ENCODE data around the gene RECQL5.

Gene RECQL5

DNA sequence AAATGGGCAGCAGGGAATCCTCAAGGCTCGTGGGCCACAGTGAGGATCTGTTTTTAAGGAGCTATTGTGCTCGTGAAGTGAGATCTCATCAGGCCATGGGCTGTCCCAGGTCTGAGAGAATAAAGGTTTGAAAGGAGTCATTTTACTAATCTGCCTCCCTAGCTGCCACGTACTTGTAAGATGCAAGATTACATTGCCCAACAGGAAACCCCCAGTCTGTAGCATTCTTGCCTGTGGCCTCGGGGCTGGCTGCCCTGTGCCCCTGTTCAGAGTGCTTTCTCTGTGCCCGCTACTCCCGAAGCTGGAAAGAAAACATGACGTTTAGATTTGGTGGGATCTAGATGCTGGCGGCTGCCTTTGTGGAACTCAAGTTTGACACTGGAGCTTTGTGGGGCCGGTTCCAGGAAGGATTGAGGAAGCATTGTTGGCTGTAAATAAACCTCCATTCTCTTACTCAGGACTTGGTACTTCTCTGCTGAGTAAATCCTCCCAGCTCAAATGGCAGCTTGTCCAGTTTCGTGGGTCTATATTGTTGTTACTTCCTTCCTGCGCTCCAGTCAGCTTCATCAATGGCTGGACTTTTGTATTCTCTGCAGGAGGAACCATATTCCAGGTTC, 21.4 kb upstream of the RECQL5 start:
- DNase-seq (ENCODE audit: low read depth), result no peak

DNA sequence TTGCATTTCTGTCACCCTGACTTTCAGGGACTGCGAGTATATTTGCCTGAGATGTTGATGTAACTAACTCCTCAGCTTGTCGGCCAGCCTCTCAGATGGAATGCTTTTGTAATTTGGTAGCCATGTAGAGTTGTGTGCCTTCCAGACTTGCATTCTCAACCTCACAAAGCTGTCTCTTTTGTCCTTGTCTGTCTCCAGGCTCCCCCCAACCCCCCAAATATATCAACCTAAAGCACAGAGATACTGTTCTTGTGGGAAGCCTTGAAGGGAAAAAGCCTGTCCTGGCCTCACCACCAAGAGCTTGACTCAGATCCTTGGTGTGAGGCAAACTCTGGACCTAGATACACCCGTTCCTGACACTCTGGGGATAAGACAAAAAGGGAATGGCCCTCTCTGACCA, 18.5 kb upstream of the RECQL5 start:
- DNase-seq (ENCODE audit: low read depth), result no peak

GRCh38 chr17:75684924-75685323, 18.0 kb upstream of the RECQL5 start:
- no peak for DNase-seq (ENCODE audit: low read depth)

- DNase-seq (ENCODE audit: low read depth), result no peak
Measured at GRCh38 chr17:75684249-75684648, 17.3 kb upstream of the RECQL5 start.

GRCh38 chr17:75683583-75683982, 16.6 kb upstream of the RECQL5 start:
- no peak for DNase-seq (ENCODE audit: low read depth)

GRCh38 chr17:75681289-75681688, 14.3 kb upstream of the RECQL5 start:
- DNase-seq (ENCODE audit: low read depth), result no peak

GRCh38 chr17:75680431-75680830, 13.5 kb upstream of the RECQL5 start:
- no peak for DNase-seq (ENCODE audit: low read depth)

DNA sequence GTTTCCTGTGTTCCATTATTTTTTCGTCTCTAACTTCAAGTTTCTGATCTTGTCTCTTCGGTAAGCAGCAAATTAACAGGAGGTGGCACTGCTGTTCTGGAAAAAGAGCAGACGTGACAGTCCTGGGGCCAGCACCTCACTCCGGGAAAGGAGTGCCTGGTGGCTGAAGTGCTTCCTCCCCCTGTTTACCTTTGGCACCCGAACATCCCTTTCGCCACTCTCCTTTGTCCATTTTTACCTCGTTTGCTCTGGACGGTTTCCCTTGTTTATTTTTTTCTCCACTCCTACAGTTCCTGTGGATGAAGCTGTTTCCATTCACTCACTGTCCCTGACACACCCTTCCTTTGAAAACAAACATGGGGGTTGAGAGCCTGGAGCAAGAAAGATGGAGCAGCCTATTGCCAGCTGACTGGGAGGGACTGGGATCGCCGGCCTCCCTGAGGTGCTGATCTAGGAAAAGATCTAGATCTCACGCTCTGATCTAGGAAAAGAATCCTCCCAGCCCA, 12.8 kb upstream of the RECQL5 start:
- DNase-seq (ENCODE audit: low read depth), result no peak

DNA sequence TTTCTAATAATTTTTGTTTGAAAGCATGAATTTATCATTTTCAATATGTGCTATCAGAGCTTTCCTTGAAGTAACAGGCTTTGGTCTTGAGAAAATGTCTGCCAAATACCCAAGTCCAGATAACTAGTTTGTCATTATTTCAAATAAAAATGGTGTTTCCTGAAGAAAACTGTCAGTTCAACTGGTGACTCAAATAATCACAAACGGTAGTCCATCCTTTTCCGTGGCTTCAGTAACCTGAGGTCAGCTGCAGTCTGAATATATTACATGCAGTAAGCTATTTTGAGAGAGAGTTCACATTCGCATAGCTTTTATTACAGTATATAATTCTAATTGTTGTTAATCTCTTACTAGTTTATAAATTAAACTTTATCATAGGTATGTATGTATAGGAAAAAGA, 9.5 kb upstream of the RECQL5 start:
- no peak for DNase-seq (ENCODE audit: low read depth)

DNA sequence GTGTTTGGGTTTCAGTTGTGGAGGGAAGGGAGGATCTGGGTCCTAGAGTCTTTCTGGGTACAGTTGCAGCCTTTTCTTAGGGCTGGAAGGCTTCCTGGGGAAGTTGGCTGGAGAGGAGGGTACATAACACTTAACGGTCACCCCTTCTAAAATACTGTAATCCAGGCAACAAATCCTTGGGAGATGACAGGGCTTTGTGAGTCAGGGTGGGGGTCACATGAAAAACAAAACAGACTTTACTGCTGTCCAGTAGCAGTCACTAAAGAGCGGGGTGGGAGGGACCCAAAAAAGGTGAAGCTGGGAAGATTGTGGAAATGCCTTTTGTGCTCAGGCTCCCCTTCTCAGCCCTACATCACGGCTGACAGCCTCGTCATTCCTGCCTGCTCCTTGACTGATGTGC, 6.5 kb upstream of the RECQL5 start:
- no peak for DNase-seq (ENCODE audit: low read depth)

GRCh38 chr17:75672011-75672410, 5.1 kb upstream of the RECQL5 start:
- no peak for DNase-seq (ENCODE audit: low read depth)

GRCh38 chr17:75670868-75671267, 3.9 kb upstream of the RECQL5 start:
- DNase-seq (ENCODE audit: low read depth), result no peak

DNA sequence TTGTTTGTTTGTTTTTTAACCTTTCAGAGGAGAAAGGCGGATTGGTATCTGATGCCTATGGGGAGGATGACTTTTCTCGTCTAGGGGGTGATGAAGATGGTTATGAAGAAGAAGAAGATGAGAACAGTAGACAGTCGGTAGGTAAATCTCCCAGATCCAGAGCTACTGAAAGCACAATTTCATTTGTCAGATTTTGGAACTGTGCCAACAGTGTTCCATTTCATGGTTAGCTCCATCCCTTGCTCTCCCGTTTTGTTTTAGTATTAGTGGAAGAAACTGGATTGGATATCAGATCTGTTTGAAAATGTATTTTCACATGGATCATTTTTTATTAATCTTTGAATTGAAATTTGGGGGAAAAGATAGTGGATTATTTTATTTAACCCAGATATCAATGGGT, 1.5 kb upstream of the RECQL5 start:
- no peak for DNase-seq (ENCODE audit: low read depth)

GRCh38 chr17:75667825-75668224, 871 bp upstream of the RECQL5 start:
- no peak for DNase-seq (ENCODE audit: low read depth)

DNA sequence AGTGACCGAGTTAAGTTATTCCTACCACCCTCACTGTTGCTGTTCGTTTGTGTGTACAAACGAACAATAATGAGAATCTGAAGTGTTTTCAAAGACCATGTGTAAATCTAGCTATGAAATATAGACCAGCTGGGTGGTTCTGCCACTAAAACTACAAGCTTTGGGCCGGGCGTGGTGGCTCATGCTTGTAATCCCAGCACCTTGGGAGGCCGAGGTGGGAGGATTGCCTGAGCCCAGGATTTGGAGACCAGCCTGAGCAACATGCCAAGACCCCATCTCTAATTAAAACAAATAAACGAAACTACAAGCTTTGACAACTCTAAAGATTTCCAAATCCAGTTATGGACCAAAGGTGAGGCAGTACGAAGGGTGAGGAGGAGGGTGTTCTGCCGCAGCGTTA, 973 bp downstream of the RECQL5 start:
- no peak for DNase-seq (ENCODE audit: low read depth)

- DNase-seq (ENCODE audit: low read depth), result no peak
Measured at GRCh38 chr17:75664099-75664549, 2.8 kb downstream of the RECQL5 start.

GRCh38 chr17:75662511-75662910, 4.4 kb downstream of the RECQL5 start:
- DNase-seq (ENCODE audit: low read depth), result no peak

GRCh38 chr17:75661531-75661930, 5.4 kb downstream of the RECQL5 start:
- no peak for DNase-seq (ENCODE audit: low read depth)

DNA sequence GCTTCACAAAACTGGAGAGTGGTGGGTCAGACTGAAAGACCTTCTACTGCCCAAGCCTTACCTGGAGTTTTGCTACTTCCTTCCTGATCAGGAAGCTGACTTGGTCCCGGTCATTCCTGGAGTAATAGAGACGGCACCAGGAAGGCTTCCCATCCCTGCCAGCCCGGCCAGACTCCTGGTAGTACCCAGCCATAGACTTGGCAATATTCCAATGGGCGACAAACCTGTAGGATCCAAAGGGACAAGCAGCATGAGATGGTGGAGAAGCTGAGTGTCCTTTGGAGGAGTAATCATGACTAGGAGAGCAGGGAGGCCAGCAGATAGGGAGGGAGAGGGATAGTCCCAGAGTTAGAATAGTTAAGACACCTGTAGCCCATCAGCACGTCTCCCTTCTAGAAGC, 8.7 kb downstream of the RECQL5 start:
- DNase-seq (ENCODE audit: low read depth), result no peak

- no peak for DNase-seq (ENCODE audit: low read depth)
Measured at GRCh38 chr17:75654176-75654575, 12.8 kb downstream of the RECQL5 start.

GRCh38 chr17:75652934-75653549, 13.9 kb downstream of the RECQL5 start:
- no peak for DNase-seq (ENCODE audit: low read depth)

DNA sequence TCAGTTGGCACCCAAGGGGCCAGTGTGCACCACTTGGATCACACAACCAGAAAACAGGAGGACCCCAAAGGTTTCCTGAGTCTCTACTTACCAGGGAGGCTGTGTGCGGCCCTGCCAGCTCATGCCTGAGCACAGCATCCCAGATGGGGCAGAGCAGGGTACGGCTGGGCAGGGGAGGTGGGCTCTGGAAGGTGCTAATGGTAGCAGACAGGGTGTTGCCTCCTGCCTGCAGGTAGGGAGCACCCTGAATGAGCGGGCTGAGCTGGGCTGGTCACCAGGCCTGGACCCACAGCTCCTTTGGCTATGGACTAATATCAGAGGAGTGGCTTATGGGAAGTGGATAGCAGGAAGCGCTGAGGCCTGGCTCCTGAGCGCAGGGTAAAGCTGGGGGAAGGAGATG, 14.6 kb downstream of the RECQL5 start:
- DNase-seq (ENCODE audit: low read depth), result no peak

- no peak for DNase-seq (ENCODE audit: low read depth)
Measured at GRCh38 chr17:75650874-75651273, 16.1 kb downstream of the RECQL5 start.

DNA sequence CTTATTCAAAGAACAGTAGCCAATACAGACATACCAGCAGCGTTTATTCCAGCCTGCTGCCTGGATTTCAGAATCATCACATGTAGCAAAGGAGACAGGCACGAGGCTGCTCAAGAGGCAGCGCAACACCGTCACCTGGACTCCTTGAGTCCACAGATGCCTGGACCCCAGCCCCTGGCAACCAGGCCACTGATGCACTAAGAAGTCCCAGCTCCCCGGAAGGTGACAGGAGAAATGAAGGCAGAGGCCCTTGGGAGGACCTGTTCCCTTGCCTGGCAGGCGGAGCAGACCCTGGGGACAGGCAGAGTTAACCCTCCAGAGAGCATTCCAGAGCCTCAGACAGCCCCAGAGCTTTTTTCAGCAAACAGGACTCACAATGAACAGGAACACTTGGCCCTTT, 17.3 kb downstream of the RECQL5 start:
- DNase-seq (ENCODE audit: low read depth), result no peak

Data from stimulated activated CD8-positive, alpha-beta memory T cell treated with anti-CD3 and anti-CD28 coated beads, Interleukin-12 subunit alpha, Interleukin-12 subunit beta, amount 100 ng/mL, for 4 hours (primary cell).